Thyroid gland (tissue), 4 donors: ENCODE data around the gene LASP1NB.

Source experiments
- DNase-seq, 2 donors: peaks; one replicate each; pipeline ENCODE4 v3.0.0-alpha.2; 2019
- H3K27ac ChIP-seq, 3 donors: fragments of 200-600 bp; sonication (generic); 1 replicate in 2 of 3; 2 replicates in 1 of 3; pipeline ENCODE4 v1.5.1; 2016 to 2019; ENCODE audit warnings: mild to moderate bottlenecking in 1 of 3, moderate library complexity in 1 of 3
- H3K27me3 ChIP-seq: fragments of 200-600 bp; sonication (generic); one replicate; pipeline ENCODE4 v1.5.1; 2019
- H3K36me3 ChIP-seq, 2 donors: fragments of 200-600 bp; sonication (generic); one replicate each; pipeline ENCODE4 v1.5.1; 2016 to 2019
- H3K4me1 ChIP-seq, 2 donors: fragments of 200-600 bp; sonication (generic); one replicate each; pipeline ENCODE4 v1.5.1; 2017 to 2019
- H3K4me3 ChIP-seq, 3 donors: fragments of 200-600 bp; sonication (generic); replicated peaks in 1 of 3; 1 replicate in 2 of 3; 2 replicates in 1 of 3; pipeline ENCODE4 v1.5.1; 2016; ENCODE audit warnings: mild to moderate bottlenecking in 1 of 3
- H3K9me3 ChIP-seq: fragments of 200-600 bp; sonication (generic); one replicate; pipeline ENCODE4 v1.5.1; 2017
- CTCF ChIP-seq, 6 experiments: fragments of 200-600 bp in 3 of 6; fragments of 450-650 bp in 3 of 6; sonication (generic) in 3 of 6; IDR thresholded peaks; one replicate each; pipeline ENCODE4 v1.5.1; 2016 to 2019; ENCODE audit warnings: antibody characterized with exemption in 6 of 6, mild to moderate bottlenecking in 2 of 6, inconsistent platforms in 1 of 6, moderate library complexity in 1 of 6
- POLR2A ChIP-seq, 2 donors: fragments of 450-650 bp; IDR thresholded peaks; one replicate each; pipeline ENCODE4 v1.6.1; 2017; ENCODE audit warnings: antibody characterized with exemption in 2 of 2, mild to moderate bottlenecking in 2 of 2, moderate library complexity in 1 of 2
- WGBS, 2 donors: methylation state at CpG; one replicate each; pipeline ENCODE4 v1.1.5; 2017; 5-methylcytosine and 5-hydroxymethylcytosine counted together
- intact Hi-C: fragments of 100-400 bp; cut with DNase I; formaldehyde crosslinking; loops from one replicate; pipeline ENCODE4 v1.15.1; 2023

The LASP1NB gene

GRCh38 chr17:38882870-38883269 is 42.5 kb upstream of the LASP1NB start:
- peak overlapping the region in 1 of 3 donors; percentile 6 for H3K27ac ChIP-seq
- no peak overlapping the region for H3K4me3 ChIP-seq
- no peaks in the 10 kb centered on the region for H3K27me3 ChIP-seq
- 89% methylated on average over 2 of the region's 2 CpGs for WGBS, 2 donors
- H3K36me3 ChIP-seq, result no peaks in the 10 kb centered on the region
- TF ChIP-seq CTCF (IDR thresholded peaks at IDR 0.05) (no peak), POLR2A (IDR thresholded peaks at IDR 0.05) (no peak)
- no peaks in the 10 kb centered on the region for H3K9me3 ChIP-seq
- intact Hi-C loops, result no loop called here
- no peak for DNase-seq
- peaks cover 48 to 77% of the 10 kb centered on the region in 2 donors for H3K4me1 ChIP-seq

GRCh38 chr17:38883592-38884526 is 41.6 kb upstream of the LASP1NB start:
- H3K4me1 ChIP-seq, result peaks cover 47 to 77% of the 10 kb centered on the region in 2 donors
- no peaks in the 10 kb centered on the region for H3K27me3 ChIP-seq
- peaks cover 0 to 2% of the 10 kb centered on the region in 2 donors for H3K36me3 ChIP-seq
- no peaks in the 10 kb centered on the region for H3K9me3 ChIP-seq
- no peak overlapping the region for H3K4me3 ChIP-seq
- no peak for DNase-seq
- H3K27ac ChIP-seq, result peak overlapping the region; percentile 12 to 58 (median 30)
- TF ChIP-seq POLR2A (IDR thresholded peaks at IDR 0.05) (no peak), CTCF (IDR thresholded peaks at IDR 0.05) (no peak)
- 54 to 62% methylated on average over 19 of the region's 19 CpGs for WGBS, 2 donors
- intact Hi-C loops, result no loop called here

- intact Hi-C loops, result no loop called here
- Histone ChIP-seq H3K27ac (no peak overlapping the region), H3K4me3 (no peak overlapping the region), H3K27me3 (no peaks in the 10 kb centered on the region), H3K9me3 (no peaks in the 10 kb centered on the region), H3K36me3 (peaks cover 3 to 4% of the 10 kb centered on the region in 2 donors), H3K4me1 (peaks cover 34 to 65% of the 10 kb centered on the region in 2 donors)
- DNase-seq, result no peak
- TF ChIP-seq CTCF (IDR thresholded peaks at IDR 0.05), result no peak
- TF ChIP-seq POLR2A (IDR thresholded peaks at IDR 0.05), result no peak
- 65 to 72% methylated on average over 8 of the region's 9 CpGs for WGBS, 2 donors
These were observed 40.2 kb upstream of the LASP1NB start for GRCh38 chr17:38885044-38885727.

- DNase-seq, result peak; percentile 50 to 58
- Histone ChIP-seq H3K27ac (no peak overlapping the region), H3K4me3 (no peak overlapping the region), H3K36me3 (peaks cover 5 to 10% of the 10 kb centered on the region in 2 donors), H3K9me3 (no peaks in the 10 kb centered on the region), H3K4me1 (peaks cover 26 to 57% of the 10 kb centered on the region in 2 donors), H3K27me3 (no peaks in the 10 kb centered on the region)
- 25 to 37% methylated on average over 11 of the region's 11 CpGs for WGBS, 2 donors
- peak in 1 of 6 experiments; percentile 15 for TF ChIP-seq CTCF (IDR thresholded peaks at IDR 0.05)
- TF ChIP-seq POLR2A (IDR thresholded peaks at IDR 0.05), result no peak
- intact Hi-C loops, result no loop called here
These were observed 39.4 kb upstream of the LASP1NB start for GRCh38 chr17:38885728-38886642.
